IPS DF 4.7 (cell line): ENCODE data around the gene HDAC4.

ENCODE experiments used
- DNase-seq: peaks from one replicate; pipeline ENCODE4 v3.0.0-alpha.2; 2013; ENCODE audit warnings: low spot score; ENCODE audit errors: extremely low read depth

Gene HDAC4

DNA sequence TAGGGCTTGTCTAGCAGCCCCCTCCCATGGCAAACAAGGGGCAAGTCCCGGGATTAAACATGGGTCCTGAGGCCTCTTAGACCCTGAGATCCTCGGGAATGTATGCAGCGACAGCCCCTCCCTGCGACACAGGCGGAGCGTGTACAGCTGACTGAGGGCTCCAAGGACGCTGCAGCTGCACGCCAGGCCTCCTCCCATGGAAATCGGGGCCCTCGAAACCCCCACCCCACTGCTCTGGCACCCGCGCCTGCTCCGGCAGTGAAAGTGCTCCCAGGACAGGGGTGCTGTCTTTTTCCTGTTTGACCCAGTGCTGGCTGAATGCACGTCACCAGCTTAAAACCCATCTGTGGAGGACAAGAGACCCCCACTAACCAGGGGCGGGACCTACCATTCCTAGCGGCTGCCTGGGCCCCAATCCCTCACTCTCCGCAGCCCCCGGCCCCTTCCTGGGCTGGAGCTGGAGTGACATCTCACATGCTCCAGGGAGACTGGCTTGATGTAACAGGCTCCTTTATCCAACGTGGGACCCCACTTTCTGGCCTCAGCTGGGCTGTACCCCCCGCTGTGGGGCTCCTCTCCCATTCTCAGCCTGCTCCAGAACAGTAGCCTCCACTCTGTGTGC is 305.2 kb downstream of the HDAC4 start:
- no peak for DNase-seq

DNA sequence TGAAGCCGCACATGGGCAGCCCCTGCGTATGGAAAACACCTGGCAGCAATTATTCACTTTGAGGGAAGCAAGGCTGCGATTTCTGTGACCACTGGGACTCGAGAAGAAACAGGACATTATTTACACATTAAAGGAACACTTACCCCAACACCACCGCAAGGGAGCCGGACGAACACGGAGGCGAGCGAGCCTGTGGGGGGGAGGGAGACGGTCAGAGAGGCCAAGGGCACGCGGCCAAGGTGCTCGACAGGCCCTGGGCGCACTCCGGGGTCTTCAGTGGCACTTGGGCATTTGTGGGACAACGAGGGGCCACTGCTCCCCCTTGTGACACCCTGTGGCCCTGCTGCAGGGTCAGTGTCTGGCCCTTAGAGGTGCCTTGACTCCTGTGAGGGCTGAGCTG is 306.0 kb downstream of the HDAC4 start:
- no peak for DNase-seq

DNA sequence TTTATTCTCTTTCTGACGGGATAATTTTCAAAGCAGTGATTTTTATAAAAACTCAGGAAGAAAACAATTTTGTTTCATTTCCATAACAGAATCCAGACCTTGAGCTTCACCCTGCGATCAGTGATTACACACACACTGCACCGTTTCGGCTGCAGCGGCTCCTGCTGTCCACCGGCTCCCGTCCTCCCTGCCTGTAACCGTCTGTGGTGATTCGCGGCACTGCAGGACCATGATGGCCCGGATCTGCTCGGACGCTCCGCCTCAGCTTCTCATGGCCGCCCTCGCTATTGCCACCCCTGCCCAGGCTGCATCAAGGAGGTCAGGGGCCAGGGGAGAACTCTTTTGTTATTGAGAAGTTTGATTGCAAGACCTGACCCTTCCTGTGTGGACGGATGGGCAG is 306.9 kb downstream of the HDAC4 start:
- DNase-seq = no peak

DNA sequence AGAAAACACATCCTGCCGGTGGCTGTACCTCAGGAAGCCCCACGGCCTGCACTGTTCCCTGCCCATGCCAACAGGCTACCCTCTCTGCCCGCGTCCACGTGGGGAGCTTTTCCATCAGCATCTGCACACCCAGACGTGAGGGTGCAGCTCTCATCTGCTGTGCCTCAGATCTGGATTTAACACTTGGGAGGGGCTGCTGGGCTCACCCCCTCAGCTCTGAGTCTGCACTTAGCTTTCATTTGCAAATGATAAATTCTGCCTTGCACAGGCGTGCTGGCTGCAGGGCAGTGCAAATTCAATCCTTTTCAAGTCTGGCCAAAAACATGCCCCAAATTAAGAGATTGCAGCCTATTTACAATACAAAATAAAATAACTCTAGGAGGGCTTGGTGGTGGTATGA is 307.3 kb downstream of the HDAC4 start:
- DNase-seq = no peak

DNA sequence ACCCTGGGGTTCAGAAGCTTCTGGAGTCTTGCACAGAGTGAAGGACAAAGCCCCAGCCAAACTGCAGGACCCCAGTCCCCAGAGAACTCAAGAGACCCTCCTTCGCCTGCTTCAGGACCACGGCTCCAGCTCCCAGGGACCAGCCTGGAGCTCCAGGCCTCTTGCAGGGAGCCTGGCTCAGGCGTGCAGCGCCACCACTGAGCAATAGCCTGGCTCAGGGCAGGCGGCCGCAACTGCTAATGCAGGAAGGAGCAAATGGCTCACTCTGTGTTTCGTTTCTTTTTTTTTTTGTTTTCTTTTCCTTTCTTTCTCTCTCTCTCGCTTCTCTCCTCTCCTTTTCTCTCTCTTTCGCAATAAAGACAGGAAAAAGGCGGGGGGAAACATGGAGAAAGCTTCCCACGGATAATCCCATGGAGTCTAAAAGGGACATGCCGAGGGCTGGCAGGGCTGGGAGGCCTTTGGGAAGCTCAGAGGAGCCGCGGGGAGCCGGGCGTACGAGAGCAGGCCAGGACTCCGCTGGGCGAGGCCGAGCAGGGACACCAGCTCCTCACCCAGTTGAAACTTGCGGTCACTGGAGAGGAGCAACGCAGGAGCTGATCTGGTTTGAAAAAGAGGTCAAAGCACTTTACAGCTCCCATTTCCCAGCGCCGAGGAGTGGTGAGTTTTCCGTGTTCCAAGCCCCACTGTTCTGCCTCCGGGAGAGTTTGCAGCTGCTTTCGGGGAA is 308.1 kb downstream of the HDAC4 start:
- DNase-seq = no peak

DNA sequence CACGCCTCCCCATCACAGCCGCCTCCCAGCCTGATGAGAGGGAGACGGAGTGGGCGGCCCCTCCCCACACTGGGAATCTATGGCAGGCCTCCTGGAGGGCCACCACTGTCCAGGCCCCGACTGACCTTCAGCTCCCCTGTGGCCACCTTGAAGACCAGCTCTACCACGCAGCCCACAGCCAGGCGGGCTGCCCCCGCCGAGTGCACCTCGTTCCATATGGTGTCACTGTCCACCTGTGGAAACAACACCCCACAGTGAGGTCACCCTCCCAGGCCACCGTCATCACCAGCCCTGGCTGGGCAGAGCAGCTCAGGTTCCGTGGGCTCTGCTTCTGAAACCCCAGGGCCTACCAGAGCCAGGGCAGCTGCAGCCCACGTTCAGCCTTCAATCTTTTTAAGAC is 310.9 kb downstream of the HDAC4 start:
- no peak for DNase-seq

DNA sequence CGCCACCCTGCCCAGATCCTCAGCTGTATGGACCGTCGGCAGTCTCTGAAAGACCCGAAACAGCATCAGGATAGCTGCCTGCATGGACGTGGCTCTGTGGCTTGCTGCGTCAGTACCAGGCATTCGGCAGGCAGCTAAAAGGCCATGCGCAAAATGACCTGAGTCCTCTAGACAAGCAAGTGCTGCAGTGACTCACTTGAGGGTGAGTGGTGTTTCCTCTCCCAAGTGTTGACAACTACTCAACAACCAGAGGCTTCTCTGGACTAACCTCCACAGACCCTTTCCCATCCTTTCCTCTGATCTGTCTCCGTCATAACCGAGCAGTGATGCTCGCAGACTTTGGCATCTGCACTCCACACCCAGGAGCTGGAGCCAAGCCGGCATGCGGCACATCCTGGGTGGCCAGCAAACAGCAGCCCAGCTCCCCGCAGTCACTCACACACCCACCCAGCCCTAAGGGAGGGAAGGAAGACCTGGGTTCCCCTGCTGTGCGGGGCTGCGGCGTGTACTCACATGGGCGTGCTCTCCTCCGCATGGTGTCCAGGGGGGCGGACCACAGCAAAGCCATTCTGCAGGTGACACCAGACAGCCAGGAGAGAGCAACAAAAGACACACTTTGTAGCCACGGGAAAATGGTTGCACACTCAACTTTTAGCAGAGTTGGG is 313.6 kb downstream of the HDAC4 start:
- no peak for DNase-seq

DNA sequence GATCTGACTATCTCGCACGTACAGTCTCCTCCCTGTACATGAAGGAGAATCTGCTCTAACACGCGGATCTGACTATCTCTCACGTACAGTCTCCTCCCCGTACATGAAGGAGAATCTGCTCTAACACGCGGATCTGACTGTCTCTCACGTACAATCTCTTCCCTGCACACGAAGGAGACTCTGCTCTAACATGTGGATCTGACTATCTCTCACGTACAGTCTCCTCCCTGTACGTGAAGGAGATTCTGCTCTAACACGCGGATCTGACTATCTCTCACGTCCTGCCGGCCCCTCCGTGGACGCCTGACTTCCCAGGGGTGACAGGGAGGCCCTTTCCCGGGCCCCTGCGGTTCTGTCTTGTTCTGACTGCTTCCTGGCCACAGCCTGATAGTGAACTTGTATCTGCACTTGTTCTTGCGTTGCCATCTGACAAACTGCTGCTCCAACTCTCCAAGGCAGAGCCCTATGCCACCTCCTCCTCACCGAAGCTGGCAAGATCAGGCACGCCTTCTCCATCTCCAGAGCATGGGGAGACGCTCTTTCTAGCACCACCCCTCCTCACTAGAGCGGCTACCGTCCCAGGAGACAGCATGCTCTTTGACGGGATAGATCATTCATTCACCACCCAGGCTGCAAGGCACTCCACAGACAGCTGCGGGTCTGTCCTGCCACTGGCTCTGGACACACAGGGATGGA is 314.3 kb downstream of the HDAC4 start:
- DNase-seq = no peak

DNA sequence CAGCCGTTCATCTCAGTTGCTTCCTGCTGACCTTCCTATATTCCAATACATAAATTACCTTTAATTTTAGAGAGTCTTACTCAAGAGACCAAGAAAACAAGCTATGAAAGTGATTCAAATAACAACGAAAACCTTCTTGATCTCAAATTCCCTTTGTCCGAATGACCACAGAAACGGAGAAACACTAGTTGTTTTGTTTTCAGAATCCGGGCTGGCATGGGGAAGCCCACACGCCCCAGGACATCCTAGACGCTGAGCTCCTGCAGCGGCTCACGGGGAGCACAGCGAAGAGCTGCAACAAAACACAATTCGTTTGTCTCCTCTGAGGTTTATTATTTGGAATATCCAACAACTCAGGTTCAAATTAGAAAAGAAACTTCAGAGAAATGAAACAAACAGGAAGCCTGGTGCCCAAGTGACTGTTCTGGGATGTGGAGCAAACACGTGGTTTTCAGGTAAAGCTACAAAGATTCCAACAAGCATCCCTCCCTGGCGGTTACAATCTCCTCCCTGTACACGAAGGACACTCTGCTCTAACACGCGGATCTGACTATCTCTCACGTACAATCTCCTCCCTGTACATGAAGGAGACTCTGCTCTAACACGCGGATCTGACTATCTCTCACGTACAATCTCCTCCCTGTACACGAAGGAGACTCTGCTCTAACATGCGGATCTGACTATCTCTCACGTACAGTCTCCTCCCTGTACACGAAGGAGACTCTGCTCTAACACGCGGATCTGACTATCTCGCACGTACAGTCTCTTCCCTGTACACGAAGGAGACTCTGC is 315.4 kb downstream of the HDAC4 start:
- DNase-seq = no peak

DNA sequence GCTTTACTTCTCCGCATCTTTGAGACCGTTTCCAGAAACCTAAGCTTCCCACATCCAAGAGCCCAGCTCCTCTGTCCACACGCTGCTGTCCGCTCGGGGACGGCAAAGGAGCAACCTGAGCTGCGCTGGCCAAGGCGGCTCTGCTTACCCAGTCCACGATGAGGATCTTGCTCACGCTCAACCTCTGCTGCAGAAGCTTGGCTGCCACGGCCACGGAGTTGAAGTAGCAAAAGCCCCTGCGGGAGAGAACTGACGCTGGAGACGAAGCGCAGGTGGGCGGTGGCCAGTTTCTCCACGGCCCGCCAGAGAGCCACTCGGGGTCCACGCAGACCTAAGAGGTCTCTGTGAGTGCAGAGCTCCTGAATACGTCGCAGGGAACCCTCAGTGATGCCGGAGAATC is 316.8 kb downstream of the HDAC4 start:
- no peak for DNase-seq

DNA sequence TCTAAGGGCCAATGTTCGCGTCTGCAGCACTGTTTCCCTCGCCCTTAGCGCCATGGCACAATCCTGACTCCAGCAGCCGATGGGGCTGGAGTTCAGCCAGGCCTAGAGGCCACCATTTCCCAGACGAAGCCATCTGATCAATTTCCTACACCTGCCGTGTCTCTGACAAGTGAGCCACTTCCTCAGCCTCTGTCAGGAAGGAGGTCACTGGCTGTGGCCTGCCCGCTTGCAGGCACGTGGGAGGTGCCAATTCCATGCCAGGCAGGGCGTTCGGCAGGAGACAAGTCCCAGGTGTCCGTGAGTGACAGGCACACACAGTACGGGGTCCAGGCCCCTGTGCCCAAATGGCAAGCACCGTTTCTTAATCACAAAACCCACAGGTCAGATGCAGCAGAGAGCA is 318.4 kb downstream of the HDAC4 start:
- no peak for DNase-seq

DNA sequence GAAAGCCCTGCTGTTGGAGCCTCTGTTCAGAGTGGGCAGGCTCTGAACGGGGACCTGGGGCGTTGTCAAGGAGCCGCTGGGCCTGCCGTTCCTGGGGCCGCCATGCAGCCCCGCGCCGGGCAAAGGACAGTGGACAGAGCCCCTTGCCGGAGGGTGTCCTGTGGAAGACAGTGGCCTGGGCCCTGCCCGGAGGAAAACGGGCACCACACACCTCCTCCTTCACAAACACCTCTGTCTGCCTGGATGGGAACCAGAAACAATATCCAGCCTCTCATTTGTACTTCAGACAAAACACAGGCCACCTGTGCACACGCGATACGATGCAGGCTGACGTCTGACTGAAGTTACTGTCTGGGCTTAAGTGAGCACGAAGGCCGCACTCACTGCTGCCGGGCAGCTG is 319.2 kb downstream of the HDAC4 start:
- DNase-seq = no peak

DNA sequence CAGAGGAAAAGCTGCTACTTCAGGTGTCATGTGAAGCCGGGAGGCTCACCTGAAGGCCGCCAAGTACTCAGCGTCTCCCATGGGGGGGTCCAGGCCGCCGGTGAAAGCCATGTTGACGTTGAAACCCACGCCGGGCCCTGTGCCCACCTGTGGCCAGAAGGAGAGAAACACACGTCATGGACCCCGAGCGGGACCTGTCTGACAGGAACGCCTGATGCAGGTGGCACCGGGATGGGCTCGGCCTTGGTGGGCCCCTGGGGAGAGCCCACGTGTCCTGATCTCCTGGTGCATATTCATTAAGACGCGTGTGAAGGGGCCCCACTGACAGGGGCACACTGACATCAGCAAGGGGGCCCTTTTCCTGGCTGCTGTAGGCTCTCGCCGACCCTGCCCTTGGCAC is 319.8 kb downstream of the HDAC4 start:
- DNase-seq = no peak

DNA sequence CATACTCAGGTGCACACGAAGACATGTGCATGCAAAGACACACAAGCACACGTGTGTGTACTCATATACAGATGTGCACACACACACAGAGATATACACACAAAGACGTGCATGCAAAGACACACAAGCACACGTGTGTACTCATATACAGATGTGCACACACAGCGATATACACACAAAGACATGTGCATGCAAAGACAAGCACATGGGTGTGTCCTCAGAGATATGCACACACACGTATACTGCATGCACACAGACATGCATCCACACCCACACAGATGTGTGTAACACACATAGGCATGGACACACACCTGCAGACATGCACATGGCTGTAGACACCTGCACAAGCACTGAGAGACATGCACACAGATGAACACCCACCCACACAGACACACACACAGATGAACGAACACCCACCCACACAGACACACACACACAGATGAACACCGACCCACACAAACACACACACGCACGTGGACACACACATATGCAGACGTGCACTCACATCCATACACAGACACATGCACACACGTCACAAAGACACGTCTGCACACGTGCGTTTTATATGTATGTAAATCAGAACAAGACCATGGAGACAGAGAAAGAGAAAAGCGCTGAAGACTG is 321.0 kb downstream of the HDAC4 start:
- no peak for DNase-seq

DNA sequence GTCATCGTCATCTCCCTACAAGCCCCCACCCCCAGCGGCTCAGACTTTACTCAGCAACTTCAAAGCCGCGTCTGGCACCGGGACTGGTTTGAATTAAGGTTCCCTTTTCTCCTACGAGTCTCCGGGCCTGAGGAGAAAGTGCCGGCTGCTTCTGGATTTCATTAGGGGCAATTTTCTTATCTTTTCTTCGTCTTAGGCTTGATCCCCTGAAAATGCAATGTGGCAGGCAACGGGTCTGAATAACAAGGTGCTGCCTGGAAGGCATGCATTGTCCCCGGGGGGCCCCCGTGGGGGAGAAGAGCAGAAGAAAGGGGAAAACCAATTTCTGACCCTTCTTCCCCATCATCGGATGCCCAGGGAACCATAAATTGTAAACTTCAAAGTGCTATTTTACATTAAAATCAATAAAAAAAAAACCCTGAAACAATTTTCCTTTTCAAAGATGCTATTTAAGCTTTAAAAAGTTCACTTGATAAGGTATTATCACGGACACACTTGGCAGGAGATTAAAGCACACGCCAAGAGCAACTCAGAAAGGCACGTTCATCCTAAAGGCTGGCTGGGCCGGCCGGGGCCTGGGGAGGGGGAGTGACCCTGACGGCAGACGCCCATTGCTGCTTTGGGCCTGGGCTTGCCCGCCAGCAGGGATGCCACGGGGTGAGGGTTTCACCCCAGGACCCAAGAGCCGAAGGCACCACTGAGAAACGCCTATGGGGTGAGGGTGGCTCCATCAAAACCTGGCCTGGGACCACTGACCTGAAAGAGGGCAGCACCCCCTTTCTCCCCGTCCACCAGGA is 322.5 kb downstream of the HDAC4 start:
- no peak for DNase-seq

DNA sequence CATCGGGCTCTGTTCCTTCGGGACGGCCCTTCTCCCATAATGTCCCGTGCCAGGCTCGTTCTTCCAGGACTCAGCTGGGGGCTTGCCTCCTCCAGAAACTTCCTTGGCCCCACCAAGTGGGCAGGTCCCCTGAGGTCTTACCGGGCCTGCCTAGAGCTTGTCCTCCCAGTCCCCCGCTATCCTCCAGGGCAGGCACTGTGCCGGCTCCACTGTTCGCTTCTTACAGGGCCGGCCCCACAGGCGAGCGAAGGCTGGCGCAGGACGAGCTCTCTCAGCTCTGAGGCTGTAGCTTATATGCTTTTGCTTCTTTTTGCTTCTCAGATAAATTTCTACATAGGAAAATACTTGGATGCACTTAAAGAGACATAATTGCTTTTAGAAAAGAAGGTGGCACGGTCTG is 323.6 kb downstream of the HDAC4 start:
- no peak for DNase-seq

DNA sequence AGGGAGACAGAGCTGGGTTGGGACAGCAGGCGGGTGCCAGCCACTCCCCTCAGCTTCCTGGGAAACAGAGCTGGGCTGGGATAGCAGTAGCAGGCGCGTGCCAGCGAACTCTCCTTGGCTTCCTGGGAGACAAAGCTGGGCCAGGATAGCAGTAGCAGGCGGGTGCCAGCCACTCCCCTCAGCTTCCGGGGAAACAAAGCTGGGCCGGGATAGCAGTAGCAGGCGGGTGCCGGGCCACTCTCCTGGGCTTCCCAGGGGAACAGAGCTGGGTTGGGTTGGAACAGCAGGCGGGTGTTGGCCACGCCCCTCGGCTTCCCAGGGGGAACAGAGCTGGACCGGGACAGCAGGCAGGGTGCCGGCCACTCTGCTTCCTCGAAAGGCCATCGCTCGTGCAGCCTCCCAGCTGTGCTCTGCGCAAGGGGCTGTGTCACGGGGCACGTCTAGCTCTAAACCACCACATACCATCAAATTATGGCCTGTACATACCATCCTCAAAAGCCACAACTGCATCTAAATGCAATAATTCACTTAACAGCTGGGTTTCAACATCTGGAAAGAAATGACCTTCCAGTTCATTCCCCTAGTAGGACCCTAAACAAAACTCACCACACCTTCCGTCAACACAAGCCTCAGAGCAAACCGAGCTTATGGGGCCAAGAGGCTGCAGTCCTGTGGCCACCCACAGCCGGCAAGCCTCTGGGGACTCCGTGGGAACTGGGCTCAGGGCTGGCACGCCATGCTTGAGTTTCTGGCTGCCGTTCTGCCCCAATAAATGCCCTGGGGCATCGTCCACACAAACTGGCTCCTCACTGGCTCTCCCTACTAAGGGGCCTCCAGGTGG is 324.7 kb downstream of the HDAC4 start:
- DNase-seq = no peak

DNA sequence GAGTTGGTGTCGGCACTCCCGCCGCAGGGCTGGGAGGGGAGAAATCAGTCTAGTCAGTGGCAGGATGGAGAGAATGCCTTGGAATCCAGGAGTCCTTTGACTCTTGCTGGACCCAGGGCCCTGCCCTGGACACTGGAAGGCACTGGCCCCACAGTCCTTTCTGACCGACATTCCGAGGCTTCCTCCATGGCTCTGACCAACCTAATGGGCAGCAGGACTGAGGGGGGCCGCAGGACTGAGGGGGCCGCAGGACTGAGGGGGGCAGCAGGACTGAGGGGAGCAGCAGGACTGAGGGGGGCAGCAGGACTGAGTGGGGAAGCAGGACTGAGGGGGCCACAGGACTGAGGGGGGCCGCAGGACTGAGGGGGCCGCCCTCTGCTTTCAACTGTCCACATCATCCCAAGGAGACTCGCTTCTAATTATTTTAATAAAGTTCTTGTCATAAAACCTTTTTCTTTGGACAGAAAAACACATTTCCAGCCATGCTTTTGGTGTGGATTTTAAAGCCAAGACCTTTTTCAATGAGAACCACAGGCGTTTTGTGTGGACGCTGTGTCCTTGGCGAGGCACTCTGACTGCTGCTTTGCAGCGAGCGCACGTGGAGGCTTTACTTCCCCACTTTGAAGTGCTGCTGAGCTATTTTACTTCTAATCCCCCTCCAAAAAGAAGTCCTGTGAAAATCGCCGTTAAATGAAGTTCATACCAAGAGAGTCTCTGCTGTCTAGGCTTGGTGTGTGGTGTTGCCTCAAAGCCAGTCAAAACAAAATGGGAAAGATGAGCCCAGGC is 326.9 kb downstream of the HDAC4 start:
- DNase-seq = no peak

DNA sequence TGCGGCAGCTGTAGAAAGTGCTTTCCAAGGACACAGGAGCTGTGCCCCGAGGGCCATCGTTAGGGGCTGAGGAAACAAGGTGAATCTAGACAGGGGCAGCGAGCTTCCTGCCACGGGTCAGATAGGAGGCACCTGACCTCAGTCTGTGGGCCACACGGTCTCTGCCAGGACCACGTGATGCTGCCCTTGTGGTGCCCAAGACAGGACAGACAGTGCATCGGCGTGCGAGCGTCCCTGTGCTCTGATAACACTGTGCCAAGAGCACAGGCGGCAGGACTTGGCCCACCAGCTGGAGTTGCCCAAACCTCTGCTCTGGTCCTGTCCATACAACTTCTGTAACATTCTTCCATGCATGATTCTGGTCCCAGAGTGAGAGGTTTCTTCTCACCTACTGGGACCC is 327.6 kb downstream of the HDAC4 start:
- DNase-seq = no peak
